ENCODE data around the gene ATG10. TPM values are rescaled to one million over a fixed set of nuclear protein-coding genes. Genes with fewer than 3 reads are reported as not detected.

Gene ATG10
- total RNA-seq, 1 experiment from 2014 or later = 7.6 TPM

GRCh38 chr5:82257247-82257646 lies 285.4 kb downstream of the ATG10 start:
- Mint-ChIP-seq H3K4me3 (no peak overlapping the region), H3K27me3 (ENCODE audit: low read depth) (no peaks in the 10 kb centered on the region), H3K27ac (no peak overlapping the region; a peak in 1 of 7 replicates), H3K4me1 (peaks cover 30 to 32% of the 10 kb centered on the region in 2 experiments), H3K36me3 (ENCODE audit: insufficient read depth in 1 of 3, low read depth in 3 of 3) (peaks cover 0 to 3% (median 0%) of the 10 kb centered on the region in 3 experiments; a peak in 2 of 7 replicates), H3K9me3 (no peaks in the 10 kb centered on the region)
- no peak overlapping the region for H3K14ac ChIP-seq (ENCODE audit: insufficient read depth, low read length)
- H3K27me3 ChIP-seq (ENCODE audit: insufficient read depth, low read length) = no peaks in the 10 kb centered on the region
- no peak overlapping the region for H4K5ac ChIP-seq (ENCODE audit: insufficient read length, low read depth, low read length)
- no peak overlapping the region for H2BK20ac ChIP-seq (ENCODE audit: low read depth, low read length, poor library complexity, severe bottlenecking)
- H3K23me2 ChIP-seq (ENCODE audit: insufficient read length, low read depth, low read length, poor library complexity, severe bottlenecking) = no peaks in the 10 kb centered on the region
- no peak overlapping the region for H2BK5ac ChIP-seq (ENCODE audit: insufficient read length, low read length)
- H4K20me1 ChIP-seq (ENCODE audit: control insufficient read depth, insufficient read depth, insufficient read length) = no peaks in the 10 kb centered on the region
- H3K79me2 ChIP-seq (ENCODE audit: insufficient read depth, low read length) = no peaks in the 10 kb centered on the region
- no peak overlapping the region for H2AK5ac ChIP-seq (ENCODE audit: insufficient read length, low read length)
- H3K56ac ChIP-seq (ENCODE audit: insufficient read length, low read depth, low read length) = no peak overlapping the region
- H3K4ac ChIP-seq (ENCODE audit: low read depth, low read length) = no peak overlapping the region
- no peak overlapping the region for H2AFZ ChIP-seq (ENCODE audit: low read length)
- no peak overlapping the region for H2BK12ac ChIP-seq (ENCODE audit: insufficient read length, low read depth, low read length)
- H3K23ac ChIP-seq (ENCODE audit: insufficient read length, low read depth, low read length) = no peak overlapping the region
- H3K27ac ChIP-seq (ENCODE audit: insufficient read length, low read depth, low read length) = no peak overlapping the region
- H3K18ac ChIP-seq (ENCODE audit: insufficient read length, low read depth, low read length) = no peak overlapping the region
- peaks cover 3% of the 10 kb centered on the region for H3K4me1 ChIP-seq (ENCODE audit: insufficient read depth, low read length)
- no peak for DNase-seq
- H3K9me3 ChIP-seq (ENCODE audit: control insufficient read depth, low read depth, low read length) = no peaks in the 10 kb centered on the region
- H3K79me1 ChIP-seq (ENCODE audit: insufficient read depth, low read depth, low read length, poor library complexity, severe bottlenecking) = no peaks in the 10 kb centered on the region
- H3K4me2 ChIP-seq (ENCODE audit: insufficient read depth, insufficient read length, low read length) = no peak overlapping the region
- H4K8ac ChIP-seq (replicated peaks; ENCODE audit: insufficient read length, low read depth, low read length) = no peak overlapping the region
- no peak overlapping the region for H3K9ac ChIP-seq (ENCODE audit: extremely low read depth, insufficient read length, low read length)
- no peak overlapping the region for H2BK120ac ChIP-seq (ENCODE audit: low read depth, low read length, poor library complexity, severe bottlenecking)
- TF ChIP-seq CTCF (conservative IDR thresholded peaks at IDR 0.05) = peak; percentile 29
- H3T11ph ChIP-seq (ENCODE audit: low read length) = no peak overlapping the region
- H2BK15ac ChIP-seq (ENCODE audit: low read depth, low read length) = no peak overlapping the region
- H4K91ac ChIP-seq (ENCODE audit: insufficient read length, low read depth, low read length) = no peak overlapping the region
- no CpG with 5 or more reads among the region's 2 CpGs for WGBS (ENCODE audit: extremely low coverage, insufficient read length, low lambda C conversion rate)

All from H9 (cell line).